ENCODE measurements around the gene CDKAL1.
"Not testable (repeated sequence)": the region's sequence is repeated elsewhere in the genome, so short reads cannot be mapped to it uniquely, and the experiment has no call there.

The CDKAL1 gene

GRCh38 chr6:21087188-21087587, 552.9 kb downstream of the CDKAL1 start:
- no peak for DNase-seq

- no peak for DNase-seq
Observed at GRCh38 chr6:21091411-21091810, 557.2 kb downstream of the CDKAL1 start.

GRCh38 chr6:21092231-21092772, 558.0 kb downstream of the CDKAL1 start:
- not testable (repeated sequence) for DNase-seq

GRCh38 chr6:21095462-21095861, 561.2 kb downstream of the CDKAL1 start:
- no peak for DNase-seq

GRCh38 chr6:21098134-21098533, 563.9 kb downstream of the CDKAL1 start:
- no peak for DNase-seq

GRCh38 chr6:21098744-21099143, 564.5 kb downstream of the CDKAL1 start:
- no peak for DNase-seq

- DNase-seq: no peak
Observed at GRCh38 chr6:21099338-21100314, 565.4 kb downstream of the CDKAL1 start.

GRCh38 chr6:21100991-21101390, 566.7 kb downstream of the CDKAL1 start:
- no peak for DNase-seq

GRCh38 chr6:21101694-21102093, 567.4 kb downstream of the CDKAL1 start:
- DNase-seq: no peak

GRCh38 chr6:21102201-21102600, 567.9 kb downstream of the CDKAL1 start:
- no peak for DNase-seq

GRCh38 chr6:21102624-21103023, 568.4 kb downstream of the CDKAL1 start:
- no peak for DNase-seq

- no peak for DNase-seq
Observed at GRCh38 chr6:21103626-21104224, 569.5 kb downstream of the CDKAL1 start.

GRCh38 chr6:21104288-21104687, 570.0 kb downstream of the CDKAL1 start:
- DNase-seq: no peak

GRCh38 chr6:21107796-21108195, 573.5 kb downstream of the CDKAL1 start:
- DNase-seq: no peak

GRCh38 chr6:21109391-21110178, 575.3 kb downstream of the CDKAL1 start:
- peak; percentile 89 for DNase-seq

GRCh38 chr6:21110684-21111083, 576.4 kb downstream of the CDKAL1 start:
- no peak for DNase-seq

GRCh38 chr6:21111093-21111725, 577.0 kb downstream of the CDKAL1 start:
- peak; percentile 16 for DNase-seq

GRCh38 chr6:21115111-21115510, 580.9 kb downstream of the CDKAL1 start:
- DNase-seq: peak; percentile 41

- no peak for DNase-seq
Observed at GRCh38 chr6:21116736-21117135, 582.5 kb downstream of the CDKAL1 start.

GRCh38 chr6:21118216-21118780, 584.0 kb downstream of the CDKAL1 start:
- DNase-seq: no peak

- no peak for DNase-seq
Observed at GRCh38 chr6:21121636-21122136, 587.4 kb downstream of the CDKAL1 start.

Measured in fibroblast of skin of right biceps (primary cell).